K562 (cell line): ENCODE results near the gene SH2D3A. TPM values are rescaled to one million over a fixed set of nuclear protein-coding genes. Genes with fewer than 3 reads are reported as not detected.

ENCODE experiments used
- ARNT ChIP-seq, 2 experiments: fragments of 450-650 bp; IDR thresholded peaks; 2 replicates each; pipeline ENCODE4 v1.6.1; 2016; ENCODE audit warnings: mild to moderate bottlenecking in 1 of 2
- BMI1 ChIP-seq: fragments of 150-350 bp; IDR thresholded peaks from 2 replicates; pipeline ENCODE4 v1.6.1; 2014; ENCODE audit warnings: low read length
- CHD2 ChIP-seq: IDR thresholded peaks from 2 replicates; pipeline ENCODE4 v1.6.1; 2011; ENCODE audit warnings: low read depth, low read length
- ELF1 ChIP-seq: fragments of 200-800 bp; sonication (Bioruptor generic); IDR thresholded peaks from 2 replicates; pipeline ENCODE4 v1.6.1; 2016; ENCODE audit warnings: missing genetic modification characterization, missing compliant biosample characterization
- ERF ChIP-seq: fragments of 450-650 bp; formaldehyde crosslinking; IDR thresholded peaks from 2 replicates; pipeline ENCODE4 v1.4.0; 2020; ENCODE audit warnings: mild to moderate bottlenecking, mixed read lengths
- HSF4 ChIP-seq: fragments of 250-450 bp; sonication (Bioruptor Pico); IDR thresholded peaks from 2 replicates; pipeline ENCODE4 v2.1.2; 2022; ENCODE audit warnings: mild to moderate bottlenecking, moderate library complexity, borderline replicate concordance
- L3MBTL2 ChIP-seq: fragments of 450-650 bp; IDR thresholded peaks from 2 replicates; pipeline ENCODE4 v1.6.1; 2016; ENCODE audit warnings: mild to moderate bottlenecking, moderate library complexity
- MECOM ChIP-seq: fragments of 250-450 bp; sonication (Bioruptor Pico); IDR thresholded peaks from 2 replicates; pipeline ENCODE4 v1.8.0; 2022; ENCODE audit warnings: inconsistent platforms
- MEF2A ChIP-seq: IDR thresholded peaks from 2 replicates; pipeline ENCODE4 v1.6.1; 2011; ENCODE audit warnings: low read depth, mild to moderate bottlenecking, low read length, moderate library complexity; ENCODE audit not compliant: control insufficient read depth
- NFATC3 ChIP-seq: fragments of 450-650 bp; IDR thresholded peaks from 2 replicates; pipeline ENCODE4 v1.6.1; 2017; ENCODE audit warnings: mild to moderate bottlenecking
- NRF1 ChIP-seq, 2 experiments: fragments of 450-650 bp; IDR thresholded peaks in 1 of 2; conservative IDR thresholded peaks in 1 of 2; 2 replicates each; pipeline ENCODE4 v1.6.1; 2014; ENCODE audit warnings: mild to moderate bottlenecking in 2 of 2
- POLR2B ChIP-seq: fragments of 450-650 bp; IDR thresholded peaks from 2 replicates; pipeline ENCODE4 v1.6.1; 2018; ENCODE audit warnings: low read depth; ENCODE audit not compliant: partially characterized antibody
- RFX7 ChIP-seq: fragments of 250-450 bp; sonication (Bioruptor Pico); IDR thresholded peaks from 2 replicates; pipeline ENCODE4 v1.5.1; 2021; ENCODE audit warnings: mild to moderate bottlenecking
- SMARCA5 ChIP-seq: fragments of 450-650 bp; IDR thresholded peaks from 2 replicates; pipeline ENCODE4 v1.6.1; 2016
- SMARCE1 ChIP-seq: fragments of 450-650 bp; IDR thresholded peaks from 2 replicates; pipeline ENCODE4 v1.7.1; 2016; ENCODE audit warnings: mild to moderate bottlenecking
- SMC3 ChIP-seq: conservative IDR thresholded peaks from 2 replicates; pipeline ENCODE4 v1.6.1; 2011; ENCODE audit warnings: low read depth, low read length, improper control_type of control experiment; ENCODE audit not compliant: insufficient read depth
- SRF ChIP-seq, 2 experiments: fragments of 250-450, 450-650 bp in 1 of 2; sonication (Bioruptor Pico) in 1 of 2; sonication (generic) in 1 of 2; formaldehyde crosslinking; IDR thresholded peaks; 2 replicates each; pipeline versions ENCODE4 v1.5.0 to v1.5.1; 2020 to 2022; ENCODE audit warnings: mild to moderate bottlenecking in 1 of 2, missing genetic modification reagents in 1 of 2
- TOE1 ChIP-seq, 2 experiments: fragments of 450-650 bp in 1 of 2; sonication (generic) in 1 of 2; formaldehyde crosslinking in 1 of 2; IDR thresholded peaks; 2 replicates each; pipeline versions ENCODE4 v1.7.1 to v1.8.0; 2016 to 2022; ENCODE audit warnings: borderline replicate concordance in 2 of 2, mild to moderate bottlenecking in 2 of 2, antibody characterized with exemption in 1 of 2, inconsistent platforms in 1 of 2, low read depth in 1 of 2, missing genetic modification reagents in 1 of 2, moderate library complexity in 1 of 2
- polyA plus RNA-seq, 8 experiments: library from polyadenylated mRNA; depleted of rRNA in 4 of 8; stranded (reverse) in 5 of 8; unstranded in 3 of 8; fragments of >200 nt; fragmentation: Nextera tagmentation in 2 of 8; fragmentation: Illumina TruSeq in 1 of 8; extraction: Ambion mirVana in 2 of 8; extraction: Trizol in 1 of 8; gene quantifications; 2 replicates each; pipeline versions ENCODE4 v1.2.1 to v1.2.3, GENCODE V29; 2011 to 2014; ENCODE audit warnings: inconsistent platforms in 1 of 8, missing spikeins in 1 of 8
- total RNA-seq, 7 experiments: library from RNA; depleted of rRNA in 6 of 7; stranded (reverse); fragments of >200 nt in 6 of 7; fragmentation: Illumina TruSeq in 2 of 7; extraction: Trizol in 2 of 7; gene quantifications; 2 replicates each; pipeline versions ENCODE4 v1.2.1 to v1.2.3, GENCODE V29; 2011 to 2021; ENCODE audit warnings: low replicate concordance in 1 of 7
- TF ChIP-seq, protein P1 (sequence below), 2 experiments: fragments of 450-650 bp; IDR thresholded peaks; 2 replicates each; pipeline ENCODE4 v1.6.1; 2016; ENCODE audit warnings: mild to moderate bottlenecking in 2 of 2, borderline replicate concordance in 1 of 2, low read depth in 1 of 2, moderate library complexity in 1 of 2

SH2D3A gene
- total and polyA plus RNA-seq, 9 of the 15 experiments (the other 6 are each of a cell fraction or from before 2014, with no cell fraction given) = 0.75 to 26.3 (median 8.9) TPM

GRCh38 chr19:6737873-6738786, 29.1 kb downstream of the SH2D3A start (continued):
- peak; percentile 93 for TF ChIP-seq ELF1
- 0 out of 2 replicates have a peak, but pooled peaks have one; percentile 50 for TF ChIP-seq MECOM (CRISPR knock-in tag)
- TF ChIP-seq, protein P1, sequence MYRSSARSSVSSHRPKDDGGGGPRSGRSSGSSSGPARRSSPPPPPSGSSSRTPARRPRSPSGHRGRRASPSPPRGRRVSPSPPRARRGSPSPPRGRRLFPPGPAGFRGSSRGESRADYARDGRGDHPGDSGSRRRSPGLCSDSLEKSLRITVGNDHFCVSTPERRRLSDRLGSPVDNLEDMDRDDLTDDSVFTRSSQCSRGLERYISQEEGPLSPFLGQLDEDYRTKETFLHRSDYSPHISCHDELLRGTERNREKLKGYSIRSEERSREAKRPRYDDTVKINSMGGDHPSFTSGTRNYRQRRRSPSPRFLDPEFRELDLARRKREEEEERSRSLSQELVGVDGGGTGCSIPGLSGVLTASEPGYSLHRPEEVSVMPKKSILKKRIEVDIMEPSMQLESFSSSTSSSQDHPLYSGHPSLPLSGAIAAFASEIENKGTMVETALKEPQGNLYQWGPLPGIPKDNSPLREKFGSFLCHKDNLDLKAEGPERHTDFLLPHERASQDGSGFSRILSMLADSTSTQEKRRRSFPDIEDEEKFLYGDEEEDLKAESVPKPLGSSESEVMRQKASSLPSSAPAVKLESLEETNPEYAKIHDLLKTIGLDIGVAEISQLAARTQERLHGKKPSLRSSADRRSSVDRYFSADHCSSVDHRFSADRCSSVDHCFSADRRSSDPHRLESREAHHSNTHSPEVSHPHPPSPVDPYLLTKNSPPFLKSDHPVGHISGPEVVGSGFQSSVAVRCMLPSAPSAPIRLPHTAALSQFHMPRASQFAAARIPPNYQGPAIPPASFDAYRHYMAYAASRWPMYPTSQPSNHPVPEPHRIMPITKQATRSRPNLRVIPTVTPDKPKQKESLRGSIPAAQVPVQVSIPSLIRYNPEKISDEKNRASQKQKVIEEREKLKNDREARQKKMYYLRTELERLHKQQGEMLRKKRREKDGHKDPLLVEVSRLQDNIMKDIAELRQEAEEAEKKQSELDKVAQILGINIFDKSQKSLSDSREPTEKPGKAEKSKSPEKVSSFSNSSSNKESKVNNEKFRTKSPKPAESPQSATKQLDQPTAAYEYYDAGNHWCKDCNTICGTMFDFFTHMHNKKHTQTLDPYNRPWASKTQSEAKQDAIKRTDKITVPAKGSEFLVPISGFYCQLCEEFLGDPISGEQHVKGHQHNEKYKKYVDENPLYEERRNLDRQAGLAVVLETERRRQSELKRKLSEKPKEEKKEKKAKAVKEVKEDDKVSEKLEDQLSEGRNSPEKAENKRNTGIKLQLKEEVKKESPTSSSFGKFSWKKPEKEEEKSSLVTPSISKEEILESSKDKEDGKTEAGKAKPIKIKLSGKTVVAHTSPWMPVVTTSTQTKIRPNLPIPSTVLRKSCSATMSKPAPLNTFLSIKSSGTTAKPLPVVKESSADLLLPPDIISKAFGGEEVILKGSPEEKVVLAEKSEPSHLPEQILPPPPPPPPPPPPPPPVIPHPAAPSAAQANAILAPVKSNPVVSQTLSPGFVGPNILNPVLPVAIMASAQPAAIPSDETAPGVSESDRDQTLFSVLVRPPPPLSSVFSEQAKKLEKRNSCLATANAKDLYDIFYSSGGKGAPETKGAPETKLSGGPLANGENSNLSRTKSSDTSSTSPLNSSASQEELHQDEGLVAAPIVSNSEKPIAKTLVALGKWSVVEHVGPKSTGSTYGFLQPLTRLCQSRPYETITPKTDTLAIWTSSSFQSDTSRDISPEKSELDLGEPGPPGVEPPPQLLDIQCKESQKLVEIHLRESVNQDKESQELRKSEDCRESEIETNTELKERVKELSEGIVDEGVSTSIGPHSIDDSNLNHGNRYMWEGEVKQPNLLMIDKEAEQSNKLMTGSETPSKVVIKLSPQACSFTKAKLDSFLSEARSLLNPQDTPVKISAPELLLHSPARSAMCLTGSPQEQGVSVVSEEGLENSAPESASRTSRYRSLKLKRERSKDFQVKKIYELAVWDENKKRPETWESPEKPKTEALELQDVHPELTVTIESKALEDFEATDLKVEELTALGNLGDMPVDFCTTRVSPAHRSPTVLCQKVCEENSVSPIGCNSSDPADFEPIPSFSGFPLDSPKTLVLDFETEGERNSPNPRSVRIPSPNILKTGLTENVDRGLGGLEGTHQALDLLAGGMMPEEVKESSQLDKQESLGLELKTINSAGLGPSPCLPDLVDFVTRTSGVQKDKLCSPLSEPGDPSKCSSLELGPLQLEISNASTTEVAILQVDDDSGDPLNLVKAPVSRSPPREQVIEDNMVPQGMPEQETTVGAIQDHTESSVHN (IDR thresholded peaks at IDR 0.05; ENCODE audit: borderline replicate concordance in 1 of 2, low read depth in 1 of 2) = 0 out of 4 replicates have a peak, but pooled peaks of 1 of the 2 experiments have one; percentile 22
- 0 out of 2 replicates have a peak, but pooled peaks have one; percentile 58 for TF ChIP-seq ERF (CRISPR knock-in tag)
- no peak for TF ChIP-seq HSF4 (CRISPR knock-in tag)
- no peak for TF ChIP-seq RFX7 (CRISPR knock-in tag)
- no peak for TF ChIP-seq MEF2A
- TF ChIP-seq SRF (CRISPR knock-in tag; IDR thresholded peaks at IDR 0.05) = 0 out of 4 replicates have a peak, but pooled peaks of 1 of the 2 experiments have one; percentile 2
- TF ChIP-seq NFATC3 = no peak
- no peak for TF ChIP-seq CHD2
- peak; percentile 53; the same call in 1 of the 2 replicates for TF ChIP-seq SMC3
- peak; percentile 79 for TF ChIP-seq SMARCA5
- no peak; a peak in 2 of 4 replicates for TF ChIP-seq ARNT (IDR thresholded peaks at IDR 0.05)
- peak; percentile 44; the same call in 1 of the 2 replicates for TF ChIP-seq TOE1 (IDR thresholded peaks at IDR 0.05; ENCODE audit: borderline replicate concordance)
- no peak for TF ChIP-seq TOE1 (CRISPR knock-in tag; IDR thresholded peaks at IDR 0.05; ENCODE audit: borderline replicate concordance, low read depth)
- TF ChIP-seq SMARCE1 = 0 out of 2 replicates have a peak, but pooled peaks have one; percentile 25
- no peak for TF ChIP-seq BMI1
- no peak for TF ChIP-seq L3MBTL2
- no peak for TF ChIP-seq POLR2B
- peak; percentile 65 to 73 for TF ChIP-seq NRF1 (conservative IDR thresholded peaks at IDR 0.05 in 1 of 2, IDR thresholded peaks at IDR 0.05 in 1 of 2)
